Measurements from ENCODE around the gene IPO13.
A peak's percentile ranks its signal among the peaks of the same experiment; 100 is the strongest.

IPO13 gene

DNA sequence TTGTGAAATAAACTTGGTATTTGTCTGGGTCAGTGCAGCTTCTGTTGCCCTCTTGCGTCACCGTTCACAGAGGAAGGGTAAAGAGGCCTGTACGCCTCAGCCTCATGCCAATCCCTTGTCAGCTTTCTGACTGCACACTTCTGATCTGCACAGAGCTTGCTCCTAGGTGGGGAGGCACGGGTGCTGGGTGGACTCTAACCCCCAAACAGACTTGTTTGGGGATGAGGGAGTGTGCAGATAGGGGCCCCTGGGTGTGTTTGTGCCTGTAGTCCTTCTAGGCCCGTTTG, 31.5 kb downstream of the IPO13 start:
- no peak overlapping the region for H3K27ac ChIP-seq

DNA sequence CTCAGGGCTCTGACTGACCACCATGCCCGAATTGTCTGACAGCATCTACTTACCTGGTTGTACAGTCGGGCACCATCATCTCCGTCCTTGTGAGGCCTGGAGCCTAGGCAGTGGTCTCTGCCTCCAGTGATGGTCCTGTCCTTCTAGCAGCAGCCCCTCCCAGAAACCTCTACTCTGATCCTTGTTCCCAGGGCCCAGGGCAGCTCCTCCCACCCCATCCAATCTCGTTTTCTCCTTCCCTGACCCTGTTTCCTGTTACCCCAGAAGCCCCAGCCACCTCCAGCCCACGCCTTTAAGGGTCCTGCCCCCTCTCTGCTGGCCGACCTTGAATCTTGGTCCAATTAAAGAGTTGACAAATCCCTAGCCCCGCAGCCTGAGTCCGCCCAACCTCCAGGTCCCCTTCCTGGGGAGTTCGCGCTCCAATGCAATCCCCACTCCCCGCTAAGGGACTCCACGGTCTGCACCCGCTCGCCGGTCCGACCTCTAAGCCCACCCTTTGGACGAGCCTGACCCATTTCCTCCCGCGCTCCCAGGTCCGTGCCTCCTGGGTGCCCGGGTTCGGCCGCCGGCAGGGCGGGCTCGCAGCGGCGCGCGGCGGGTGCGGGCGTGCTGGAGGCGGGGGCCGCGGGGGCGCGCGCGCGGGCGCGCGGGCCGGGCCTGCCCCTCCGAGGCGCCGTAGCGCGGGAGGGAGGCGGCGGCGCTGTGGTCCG, 32.0 kb downstream of the IPO13 start, which contains the start of gene B4GALT2:
Gene B4GALT2 (plus strand): TSS at position 660 of the 710 bp plus-strand sequence. CDS start 1,951 bp downstream, outside the sequence.
- DNase-seq, result peak; percentile 50
- Histone ChIP-seq H3K27ac (peak within 1 kb of the TSS; percentile 77), H3K36me3 (peaks cover 55% of the 10 kb centered on the region), H3K9me3 (ENCODE audit: severe bottlenecking) (no peaks in the 10 kb centered on the region), H3K27me3 (ENCODE audit: insufficient read depth, low read depth, severe bottlenecking) (no peaks in the 10 kb centered on the region), H3K4me3 (ENCODE audit: low read depth, low read length) (peak within 1 kb of the TSS; percentile 74)
- TF ChIP-seq CTCF (IDR thresholded peaks at IDR 0.05; ENCODE audit: low read depth, low read length), result no peak

More for the DNA sequence above, 31.5 kb downstream of the IPO13 start:
- H3K27me3 ChIP-seq (ENCODE audit: insufficient read depth, low read depth, severe bottlenecking), result no peaks in the 10 kb centered on the region
- no peak for TF ChIP-seq CTCF (IDR thresholded peaks at IDR 0.05; ENCODE audit: low read depth, low read length)
- H3K4me3 ChIP-seq (ENCODE audit: low read depth, low read length), result peak overlapping the region; percentile 74
- H3K9me3 ChIP-seq (ENCODE audit: severe bottlenecking), result no peaks in the 10 kb centered on the region
- no peak for DNase-seq
- H3K36me3 ChIP-seq, result peaks cover 55% of the 10 kb centered on the region

DNA sequence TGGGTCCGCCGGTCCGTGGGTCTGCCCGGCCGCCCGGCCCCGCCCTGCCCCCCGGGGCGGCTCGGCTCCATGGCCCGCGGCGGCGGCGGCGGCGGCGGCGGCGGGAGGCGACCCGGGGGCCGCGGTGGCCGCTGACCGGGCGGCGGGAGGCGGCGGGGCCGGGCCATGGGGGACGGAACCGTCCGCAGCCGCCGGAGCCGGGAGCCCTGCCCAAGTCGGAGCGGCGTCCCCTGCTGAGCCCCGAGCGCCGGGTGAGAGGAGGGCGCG, 32.4 kb downstream of the IPO13 start:
- Histone ChIP-seq H3K9me3 (ENCODE audit: severe bottlenecking) (no peaks in the 10 kb centered on the region), H3K27ac (peak overlapping the region; percentile 77), H3K4me3 (ENCODE audit: low read depth, low read length) (peak overlapping the region; percentile 43), H3K36me3 (peaks cover 57% of the 10 kb centered on the region), H3K27me3 (ENCODE audit: insufficient read depth, low read depth, severe bottlenecking) (no peaks in the 10 kb centered on the region)
- no peak for TF ChIP-seq CTCF (IDR thresholded peaks at IDR 0.05; ENCODE audit: low read depth, low read length)
- no peak for DNase-seq

DNA sequence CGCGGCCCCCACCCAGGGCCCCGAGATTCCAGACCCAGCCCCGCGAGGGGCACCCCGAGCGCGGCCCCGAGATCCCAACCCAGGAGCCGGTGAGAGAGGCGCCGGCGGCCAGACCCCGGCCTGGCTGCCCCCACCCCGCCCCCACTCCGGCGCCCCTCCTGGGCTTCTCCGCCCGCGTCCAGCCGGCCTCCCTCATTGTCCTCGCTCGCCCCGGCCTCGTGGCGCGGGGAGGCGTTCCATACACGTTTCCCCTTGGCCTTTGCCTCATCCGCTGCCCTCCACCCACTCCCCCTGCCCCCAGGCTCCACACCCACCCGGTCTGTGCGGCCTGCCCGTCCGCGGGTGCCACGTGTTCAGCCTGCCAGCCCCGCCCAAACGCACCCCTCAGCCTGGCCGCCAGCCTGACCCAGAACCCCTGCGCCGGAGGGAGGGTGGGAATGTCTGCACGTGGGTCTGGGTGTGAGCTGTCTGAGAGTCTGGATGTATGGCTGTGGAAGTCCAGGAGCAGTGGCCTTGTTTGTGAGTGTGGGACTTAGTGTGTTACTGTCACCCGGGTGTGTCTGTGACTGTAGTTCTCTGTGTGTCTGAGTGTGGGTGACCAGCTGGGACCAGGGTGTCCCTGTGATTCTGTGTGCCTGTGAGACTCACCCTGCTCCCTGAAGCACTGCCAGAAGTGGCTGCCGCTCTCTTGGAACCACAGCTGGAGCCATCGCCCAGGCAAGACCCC, 32.9 kb downstream of the IPO13 start:
- Histone ChIP-seq H3K36me3 (peaks cover 62% of the 10 kb centered on the region), H3K4me3 (ENCODE audit: low read depth, low read length) (peak overlapping the region; percentile 43)
- no peak for TF ChIP-seq CTCF (IDR thresholded peaks at IDR 0.05; ENCODE audit: low read depth, low read length)

DNA sequence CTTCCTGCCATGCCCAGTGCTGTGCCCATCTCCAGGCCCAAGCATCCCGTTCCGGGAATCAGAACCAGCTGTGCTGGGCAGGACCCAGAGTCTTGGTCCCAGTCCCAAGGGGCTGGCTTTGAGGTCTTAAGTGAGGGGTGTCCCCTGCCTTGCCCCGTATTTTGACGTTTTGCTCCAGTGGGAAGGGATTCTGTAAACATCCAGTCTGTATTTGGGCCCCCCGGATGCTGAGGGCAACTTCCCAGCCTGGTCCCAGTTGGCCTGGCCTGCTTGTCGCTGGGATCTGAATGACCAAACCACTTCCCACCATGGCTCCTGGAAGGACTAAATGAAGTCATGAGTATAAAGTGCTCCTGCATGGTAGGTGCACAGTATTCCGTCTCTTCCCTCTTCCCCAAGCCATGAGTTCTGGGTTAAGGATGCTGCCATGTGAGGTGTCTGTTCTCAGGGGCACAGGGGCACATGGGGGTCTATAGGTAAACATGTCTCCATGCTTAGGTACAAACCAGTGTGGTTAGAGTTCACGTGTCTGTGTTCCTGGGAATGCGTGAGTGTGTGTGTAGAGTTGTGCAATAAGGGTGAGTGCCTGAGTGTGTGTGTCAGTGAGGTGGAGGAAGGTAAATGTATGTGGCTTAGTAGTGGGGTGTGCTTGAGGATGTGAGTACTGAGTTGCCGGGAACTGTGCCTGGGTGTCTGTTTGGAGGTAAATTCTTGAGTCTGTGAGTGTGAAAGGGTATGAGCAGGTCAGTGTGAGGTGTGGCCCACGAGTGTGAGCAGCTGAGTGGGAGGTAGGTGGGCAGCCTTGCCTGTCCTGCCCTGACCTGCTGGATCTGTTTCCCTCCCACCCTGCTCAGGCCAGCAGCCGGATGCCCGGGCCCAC, 33.7 kb downstream of the IPO13 start:
- Histone ChIP-seq H3K9me3 (ENCODE audit: severe bottlenecking) (no peaks in the 10 kb centered on the region), H3K4me3 (ENCODE audit: low read depth, low read length) (peak overlapping the region; percentile 43), H3K27me3 (ENCODE audit: insufficient read depth, low read depth, severe bottlenecking) (no peaks in the 10 kb centered on the region), H3K27ac (peak overlapping the region; percentile 77), H3K36me3 (peaks cover 64% of the 10 kb centered on the region)
- no peak for DNase-seq
- no peak for TF ChIP-seq CTCF (IDR thresholded peaks at IDR 0.05; ENCODE audit: low read depth, low read length)

More for the DNA sequence above, 32.9 kb downstream of the IPO13 start:
- no peaks in the 10 kb centered on the region for H3K27me3 ChIP-seq (ENCODE audit: insufficient read depth, low read depth, severe bottlenecking)
- peak overlapping the region; percentile 77 for H3K27ac ChIP-seq
- no peaks in the 10 kb centered on the region for H3K9me3 ChIP-seq (ENCODE audit: severe bottlenecking)
- DNase-seq, result peak; percentile 59
